Natural killer cell (primary cell): Measurements from ENCODE around the gene IZUMO2. TPM values are rescaled to one million over a fixed set of nuclear protein-coding genes. Genes with fewer than 3 reads are reported as not detected.

ENCODE experiments used
- ATAC-seq, 3 donors: fragments of 150-1000 bp in 2 of 3; fragments of 200-7000 bp in 1 of 3; cut with Tn5 transposase; 1 replicate in 1 of 3; 2 replicates in 2 of 3; pipeline ENCODE4 v1.10.0; 2021; ENCODE audit warnings: mild to moderate bottlenecking in 2 of 3, moderate library complexity in 2 of 3
- DNase-seq, 2 donors: peaks; one replicate each; pipeline versions ENCODE4 v3.0.0 to v3.0.0-alpha.2; 2013 to 2021; ENCODE audit warnings: mixed read lengths in 1 of 2
- H3K27ac ChIP-seq: one replicate; pipeline ENCODE4 v1.5.1; 2013; ENCODE audit warnings: mild to moderate bottlenecking, low read length
- H3K27me3 ChIP-seq: one replicate; pipeline ENCODE4 v1.6.1; 2013; ENCODE audit warnings: low read length; ENCODE audit not compliant: control insufficient read depth, insufficient read depth
- H3K36me3 ChIP-seq: one replicate; pipeline ENCODE4 v1.6.1; 2013; ENCODE audit warnings: low read length; ENCODE audit not compliant: control insufficient read depth, insufficient read depth
- H3K4me1 ChIP-seq: one replicate; pipeline ENCODE4 v1.6.1; 2013; ENCODE audit warnings: low read length; ENCODE audit not compliant: control insufficient read depth, insufficient read depth
- H3K4me3 ChIP-seq: one replicate; pipeline ENCODE4 v1.5.1; 2013; ENCODE audit warnings: low read length
- H3K9me3 ChIP-seq: one replicate; pipeline ENCODE4 v1.6.1; 2013; ENCODE audit warnings: low read length; ENCODE audit not compliant: control insufficient read depth, insufficient read depth
- H3K27ac Mint-ChIP-seq, 2 donors: one replicate each; pipeline ENCODE4 v1.8.0; 2022; ENCODE audit warnings: mild to moderate bottlenecking in 2 of 2, mixed read lengths in 2 of 2, moderate library complexity in 1 of 2
- H3K27me3 Mint-ChIP-seq, 2 donors: one replicate each; pipeline ENCODE4 v1.8.0; 2022; ENCODE audit warnings: low read depth in 2 of 2, mixed read lengths in 2 of 2
- H3K36me3 Mint-ChIP-seq: one replicate; pipeline ENCODE4 v1.8.0; 2022; ENCODE audit warnings: mixed read lengths
- H3K4me1 Mint-ChIP-seq, 2 donors: one replicate each; pipeline ENCODE4 v1.8.0; 2022; ENCODE audit warnings: mixed read lengths in 2 of 2
- H3K4me3 Mint-ChIP-seq: one replicate; pipeline ENCODE4 v1.8.0; 2022; ENCODE audit warnings: mild to moderate bottlenecking, moderate library complexity, mixed read lengths
- H3K9me3 Mint-ChIP-seq, 2 donors: one replicate each; pipeline ENCODE4 v1.8.0; 2022; ENCODE audit warnings: mixed read lengths in 2 of 2
- CTCF ChIP-seq: fragments of 200-600 bp; IDR thresholded peaks from one replicate; pipeline ENCODE4 v1.8.0; 2022; ENCODE audit warnings: antibody characterized with exemption
- WGBS: methylation state at CpG from one replicate; pipeline ENCODE4 v1.1.7; 2013; ENCODE audit warnings: missing lambda C conversion rate; ENCODE audit not compliant: insufficient coverage; 5-methylcytosine and 5-hydroxymethylcytosine counted together
- intact Hi-C: fragments of 100-400 bp; cut with micrococcal nuclease; formaldehyde crosslinking; loops from one replicate; pipeline ENCODE4 v1.14.2; 2022
- total RNA-seq, 4 donors: library from RNA; stranded (reverse); fragments of 120-200 nt in 1 of 4; gene quantifications; one replicate each; pipeline versions ENCODE4 v1.2.3 to v1.2.4, GENCODE V29; 2013 to 2022

IZUMO2 gene
- total RNA-seq, 3 donors from 2014 or later (not counting 1 experiment from before 2014, with no cell fraction given) = not detected

GRCh38 chr19:50173127-50173526, 10.0 kb upstream of the IZUMO2 start:
- WGBS = 64% methylated on average over 7 of the region's 8 CpGs
- H3K4me3 Mint-ChIP-seq = no peak overlapping the region
- Histone ChIP-seq H3K4me3 (no peak overlapping the region), H3K27ac (no peak overlapping the region), H3K9me3 (no peaks in the 10 kb centered on the region), H3K27me3 (no peaks in the 10 kb centered on the region), H3K4me1 (no peaks in the 10 kb centered on the region), H3K36me3 (no peaks in the 10 kb centered on the region)
- H3K27me3 Mint-ChIP-seq = peaks cover 0 to 12% of the 10 kb centered on the region in 2 donors
- H3K4me1 Mint-ChIP-seq = peaks cover 0 to 8% of the 10 kb centered on the region in 2 donors
- H3K9me3 Mint-ChIP-seq = no peaks in the 10 kb centered on the region
- no peak for TF ChIP-seq CTCF
- ATAC-seq = no peak
- no peak overlapping the region for H3K27ac Mint-ChIP-seq
- intact Hi-C loops = no loop called here
- DNase-seq = peak in 1 of 2 donors; percentile 15
- no peaks in the 10 kb centered on the region for H3K36me3 Mint-ChIP-seq

GRCh38 chr19:50172726-50173125, 9.6 kb upstream of the IZUMO2 start:
- H3K27me3 ChIP-seq = no peaks in the 10 kb centered on the region
- no peaks in the 10 kb centered on the region for H3K9me3 ChIP-seq
- Mint-ChIP-seq H3K27me3 (peaks cover 0 to 12% of the 10 kb centered on the region in 2 donors), H3K4me3 (no peak overlapping the region), H3K36me3 (no peaks in the 10 kb centered on the region), H3K9me3 (no peaks in the 10 kb centered on the region), H3K4me1 (peaks cover 0 to 8% of the 10 kb centered on the region in 2 donors), H3K27ac (no peak overlapping the region)
- ATAC-seq (no peak), DNase-seq (no peak)
- H3K27ac ChIP-seq = no peak overlapping the region
- no peaks in the 10 kb centered on the region for H3K36me3 ChIP-seq
- no peak for TF ChIP-seq CTCF
- H3K4me1 ChIP-seq = no peaks in the 10 kb centered on the region
- intact Hi-C loops = no loop called here
- no peak overlapping the region for H3K4me3 ChIP-seq

- Mint-ChIP-seq H3K27ac (no peak overlapping the region), H3K36me3 (no peaks in the 10 kb centered on the region), H3K4me1 (peaks cover 0 to 8% of the 10 kb centered on the region in 2 donors), H3K27me3 (peaks cover 0 to 12% of the 10 kb centered on the region in 2 donors), H3K4me3 (no peak overlapping the region), H3K9me3 (no peaks in the 10 kb centered on the region)
- no peak for TF ChIP-seq CTCF
- no peak overlapping the region for H3K27ac ChIP-seq
- no peaks in the 10 kb centered on the region for H3K4me1 ChIP-seq
- H3K27me3 ChIP-seq = no peaks in the 10 kb centered on the region
- no peaks in the 10 kb centered on the region for H3K9me3 ChIP-seq
- 91% methylated on average over 5 of the region's 5 CpGs for WGBS
- no peak for DNase-seq
- intact Hi-C loops = no loop called here
- ATAC-seq = no peak
- no peak overlapping the region for H3K4me3 ChIP-seq
- no peaks in the 10 kb centered on the region for H3K36me3 ChIP-seq
Observed at GRCh38 chr19:50171752-50172151, 8.7 kb upstream of the IZUMO2 start.

DNA sequence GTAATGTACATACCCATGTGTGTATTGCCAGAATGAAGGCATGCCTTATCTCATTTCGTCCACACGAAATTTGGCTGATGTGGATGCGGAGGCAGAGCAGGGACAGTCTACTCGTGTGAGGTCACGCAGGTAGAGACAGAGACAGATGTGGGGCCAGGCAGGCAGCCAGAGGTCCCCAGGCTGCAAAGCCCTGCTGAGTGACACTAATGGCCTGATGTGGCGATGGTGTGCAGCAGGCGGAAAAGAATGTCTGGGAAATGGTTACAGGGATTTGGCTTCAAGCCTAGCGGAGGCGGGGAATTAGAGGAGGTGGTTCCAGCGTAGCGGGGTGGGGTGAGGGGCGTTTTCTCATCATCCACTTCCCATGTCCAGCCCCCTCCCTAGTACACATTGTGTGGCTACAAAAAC, 4.2 kb upstream of the IZUMO2 start:
- no peaks in the 10 kb centered on the region for H3K27me3 ChIP-seq
- WGBS = 74% methylated on average over 12 of the region's 12 CpGs
- peaks cover 0 to 8% of the 10 kb centered on the region in 2 donors for H3K4me1 Mint-ChIP-seq
- ATAC-seq = no peak
- H3K4me3 ChIP-seq = no peak overlapping the region
- intact Hi-C loops = no loop called here
- no peaks in the 10 kb centered on the region for H3K9me3 ChIP-seq
- H3K36me3 ChIP-seq = no peaks in the 10 kb centered on the region
- no peaks in the 10 kb centered on the region for H3K36me3 Mint-ChIP-seq
- DNase-seq = no peak
- no peaks in the 10 kb centered on the region for H3K4me1 ChIP-seq
- H3K27ac ChIP-seq = no peak overlapping the region
- TF ChIP-seq CTCF = no peak
- peaks cover 0 to 11% of the 10 kb centered on the region in 2 donors for H3K27me3 Mint-ChIP-seq
- H3K4me3 Mint-ChIP-seq = no peak overlapping the region
- H3K9me3 Mint-ChIP-seq = no peaks in the 10 kb centered on the region
- no peak overlapping the region for H3K27ac Mint-ChIP-seq
